Lower lobe of right lung (tissue), 2 donors: ENCODE results near the gene PLA2G15. TPM values are rescaled to one million over a fixed set of nuclear protein-coding genes. Genes with fewer than 3 reads are reported as not detected.

Experiments
- ATAC-seq, 2 donors: fragments of 200-7000 bp; cut with Tn5 transposase; one replicate each; pipeline ENCODE4 v1.9.1; 2020 to 2022; ENCODE audit warnings: mild to moderate bottlenecking in 2 of 2, moderate library complexity in 2 of 2
- DNase-seq: peaks from one replicate; pipeline ENCODE4 v3.0.0-alpha.2; 2020
- H3K27ac ChIP-seq: fragments of 200-600 bp; one replicate; pipeline ENCODE4 v1.8.0; 2022
- H3K27me3 ChIP-seq: fragments of 200-600 bp; one replicate; pipeline ENCODE4 v1.8.0; 2022; ENCODE audit warnings: low read depth
- H3K36me3 ChIP-seq: fragments of 200-600 bp; one replicate; pipeline ENCODE4 v1.8.0; 2022; ENCODE audit warnings: mild to moderate bottlenecking
- H3K4me1 ChIP-seq: fragments of 200-600 bp; one replicate; pipeline ENCODE4 v1.8.0; 2022
- H3K4me3 ChIP-seq: fragments of 200-600 bp; one replicate; pipeline ENCODE4 v1.8.0; 2022; ENCODE audit warnings: mild to moderate bottlenecking
- H3K9me3 ChIP-seq: fragments of 200-600 bp; one replicate; pipeline ENCODE4 v1.8.0; 2022
- CTCF ChIP-seq: fragments of 200-600 bp; IDR thresholded peaks from one replicate; pipeline ENCODE4 v1.8.0; 2022; ENCODE audit warnings: antibody characterized with exemption, mild to moderate bottlenecking
- intact Hi-C: fragments of 100-400 bp; cut with DNase I; formaldehyde crosslinking; loops from one replicate; pipeline ENCODE4 v1.11.0; 2022
- total RNA-seq: library from RNA; stranded (reverse); fragmentation: NEBNext Ultra II Directional; extraction: Animal tissue kit (Norgen Biotek cat#: 25700); gene quantifications from one replicate; pipeline ENCODE4 v1.2.1, GENCODE V29; 2021
- donor health status: DM: no; HTN: yes; CAD: no; lungs with severe emphysema.

Gene PLA2G15
- total RNA-seq, 1 donor from 2014 or later, result 45.1 TPM

- no peaks in the 10 kb centered on the region for H3K9me3 ChIP-seq
Observed at GRCh38 chr16:68255712-68256111, 10.5 kb downstream of the PLA2G15 start.

DNA sequence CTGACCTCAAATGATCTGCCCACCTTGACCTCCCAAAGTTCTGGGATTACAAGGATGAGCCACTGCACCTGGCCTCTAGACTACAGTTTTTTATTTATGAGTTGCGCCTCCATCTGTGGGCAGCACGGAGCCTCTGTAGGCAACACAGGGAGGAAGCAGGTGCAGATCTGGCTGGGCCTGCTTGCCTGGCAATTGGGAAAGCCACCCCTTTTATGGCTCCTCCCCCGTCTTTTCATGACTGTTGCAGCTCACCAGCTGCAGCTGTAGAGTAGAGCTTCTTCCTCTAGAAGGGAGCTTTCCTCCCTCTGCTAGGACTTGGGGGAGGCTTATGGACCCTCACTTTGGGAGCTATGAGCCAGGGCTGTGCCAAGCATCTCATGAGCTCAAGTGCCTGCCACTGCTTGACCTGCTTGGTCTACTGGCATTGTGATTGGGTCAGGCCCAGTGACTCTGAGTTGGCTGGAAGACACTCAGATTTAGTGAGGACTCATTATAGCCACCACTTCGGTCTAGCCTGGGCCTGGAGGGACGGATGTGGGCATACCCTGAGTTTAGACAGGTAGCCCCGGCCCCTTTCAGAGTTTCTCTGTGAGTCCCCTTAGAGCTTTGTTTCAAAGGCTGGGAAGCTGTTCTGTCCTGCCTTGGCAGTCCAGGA, 12.2 kb downstream of the PLA2G15 start:
- ATAC-seq, result no peak
- TF ChIP-seq CTCF, result no peak
- H3K27ac ChIP-seq, result peak overlapping the region; percentile 58
- no peaks in the 10 kb centered on the region for H3K27me3 ChIP-seq
- peaks cover 81% of the 10 kb centered on the region for H3K36me3 ChIP-seq
- no peak for DNase-seq
- intact Hi-C loops, result no loop called here
- no peaks in the 10 kb centered on the region for H3K9me3 ChIP-seq
- H3K4me3 ChIP-seq, result no peak overlapping the region
- peaks cover 16% of the 10 kb centered on the region for H3K4me1 ChIP-seq

More at GRCh38 chr16:68255712-68256111, 10.5 kb downstream of the PLA2G15 start:
- H3K27ac ChIP-seq, result no peak overlapping the region
- H3K27me3 ChIP-seq, result no peaks in the 10 kb centered on the region
- peaks cover 89% of the 10 kb centered on the region for H3K36me3 ChIP-seq
- no peak overlapping the region for H3K4me3 ChIP-seq
- no peak for ATAC-seq
- TF ChIP-seq CTCF, result no peak
- H3K4me1 ChIP-seq, result peaks cover 8% of the 10 kb centered on the region
- intact Hi-C loops, result no loop called here
- DNase-seq, result no peak

DNA sequence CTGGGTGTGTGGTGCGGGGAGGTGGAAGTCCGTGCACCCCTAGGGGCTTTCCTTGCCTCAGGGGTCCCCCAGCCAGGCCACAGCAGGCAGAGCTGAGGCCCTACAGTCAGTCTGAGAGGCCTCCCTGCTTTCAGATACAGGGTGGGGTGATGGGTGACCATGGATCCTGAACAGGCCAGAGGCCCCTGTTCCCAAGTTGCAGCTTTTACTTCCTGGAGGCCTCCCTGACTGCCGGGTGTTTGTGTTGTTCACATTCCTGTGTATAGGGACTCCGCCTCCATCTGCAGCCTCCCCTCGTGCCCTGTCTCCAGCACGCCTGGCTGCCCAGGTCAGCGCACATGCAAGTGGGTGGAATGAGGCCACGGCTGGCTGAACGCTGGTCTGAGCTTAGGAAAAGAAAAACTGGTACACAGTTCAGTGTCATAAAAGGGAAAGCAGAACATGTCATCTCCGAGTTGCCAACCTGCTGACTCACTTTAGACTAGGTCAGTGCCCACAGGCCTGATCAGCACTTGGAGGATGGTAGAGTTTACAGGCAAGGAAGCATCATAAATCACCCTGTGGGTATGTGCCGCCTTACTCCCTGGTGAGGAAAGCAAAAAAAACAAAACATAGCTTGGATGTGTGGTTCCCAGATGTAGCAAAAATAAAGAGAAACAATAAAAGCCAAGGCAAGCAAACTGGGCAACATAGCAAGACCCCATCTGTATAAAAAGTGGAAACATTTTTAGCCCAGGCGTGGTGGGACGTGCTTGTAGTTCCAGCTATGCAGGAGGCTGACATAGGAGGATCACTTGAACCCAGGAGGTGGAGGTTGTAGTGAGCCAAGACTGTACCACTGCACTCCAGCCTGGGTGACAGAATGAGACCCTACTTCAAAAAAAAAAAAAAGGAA, 13.0 kb downstream of the PLA2G15 start:
- Histone ChIP-seq H3K27me3 (no peaks in the 10 kb centered on the region), H3K36me3 (peaks cover 73% of the 10 kb centered on the region)
- intact Hi-C loops, result no loop called here

DNA sequence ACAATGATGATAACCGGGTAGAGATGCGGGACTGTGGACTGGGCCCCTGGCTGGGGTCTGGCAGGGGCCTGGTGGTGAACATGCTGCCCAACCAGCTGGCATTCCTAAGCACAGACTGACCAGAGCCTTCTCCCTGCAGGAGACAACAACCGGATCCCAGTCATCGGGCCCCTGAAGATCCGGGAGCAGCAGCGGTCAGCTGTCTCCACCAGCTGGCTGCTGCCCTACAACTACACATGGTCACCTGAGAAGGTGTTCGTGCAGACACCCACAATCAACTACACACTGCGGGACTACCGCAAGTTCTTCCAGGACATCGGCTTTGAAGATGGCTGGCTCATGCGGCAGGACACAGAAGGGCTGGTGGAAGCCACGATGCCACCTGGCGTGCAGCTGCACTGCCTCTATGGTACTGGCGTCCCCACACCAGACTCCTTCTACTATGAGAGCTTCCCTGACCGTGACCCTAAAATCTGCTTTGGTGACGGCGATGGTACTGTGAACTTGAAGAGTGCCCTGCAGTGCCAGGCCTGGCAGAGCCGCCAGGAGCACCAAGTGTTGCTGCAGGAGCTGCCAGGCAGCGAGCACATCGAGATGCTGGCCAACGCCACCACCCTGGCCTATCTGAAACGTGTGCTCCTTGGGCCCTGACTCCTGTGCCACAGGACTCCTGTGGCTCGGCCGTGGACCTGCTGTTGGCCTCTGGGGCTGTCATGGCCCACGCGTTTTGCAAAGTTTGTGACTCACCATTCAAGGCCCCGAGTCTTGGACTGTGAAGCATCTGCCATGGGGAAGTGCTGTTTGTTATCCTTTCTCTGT, 14.0 kb downstream of the PLA2G15 start:
- Histone ChIP-seq H3K27ac (no peak overlapping the region), H3K4me1 (peaks cover 23% of the 10 kb centered on the region), H3K4me3 (no peak overlapping the region), H3K27me3 (no peaks in the 10 kb centered on the region), H3K9me3 (no peaks in the 10 kb centered on the region), H3K36me3 (peaks cover 63% of the 10 kb centered on the region)
- no peak for ATAC-seq
- TF ChIP-seq CTCF, result no peak
- intact Hi-C loops, result no loop called here
- no peak for DNase-seq

More for the DNA sequence above, 13.0 kb downstream of the PLA2G15 start:
- no peak for TF ChIP-seq CTCF
- DNase-seq, result peak; percentile 70
- Histone ChIP-seq H3K4me3 (no peak overlapping the region), H3K4me1 (peaks cover 16% of the 10 kb centered on the region), H3K9me3 (no peaks in the 10 kb centered on the region), H3K27ac (peak overlapping the region; percentile 58)
- ATAC-seq, result peak; percentile 44 to 50

GRCh38 chr16:68263559-68264127, 18.5 kb downstream of the PLA2G15 start:
- intact Hi-C loops, result loop anchor here (5.0 kb wide), 1 partner anchor 64 kb away; no protein-coding TSS in a partner anchor
- TF ChIP-seq CTCF, result peak; percentile 70
- Histone ChIP-seq H3K4me1 (peaks cover 53% of the 10 kb centered on the region), H3K27me3 (no peaks in the 10 kb centered on the region), H3K4me3 (peak overlapping the region; percentile 83), H3K36me3 (peaks cover 31% of the 10 kb centered on the region), H3K9me3 (no peaks in the 10 kb centered on the region), H3K27ac (peak overlapping the region; percentile 95)
- ATAC-seq (no peak), DNase-seq (no peak)
